ENCODE results near the gene CDK3. TPM values are rescaled to one million over a fixed set of nuclear protein-coding genes. Genes with fewer than 3 reads are reported as not detected.
A peak's percentile ranks its signal among the peaks of the same experiment; 100 is the strongest.

The CDK3 gene
- polyA plus RNA-seq, 2 of the 4 experiments (the other 2 are of a cell fraction): 5.1 to 5.5 TPM

DNA sequence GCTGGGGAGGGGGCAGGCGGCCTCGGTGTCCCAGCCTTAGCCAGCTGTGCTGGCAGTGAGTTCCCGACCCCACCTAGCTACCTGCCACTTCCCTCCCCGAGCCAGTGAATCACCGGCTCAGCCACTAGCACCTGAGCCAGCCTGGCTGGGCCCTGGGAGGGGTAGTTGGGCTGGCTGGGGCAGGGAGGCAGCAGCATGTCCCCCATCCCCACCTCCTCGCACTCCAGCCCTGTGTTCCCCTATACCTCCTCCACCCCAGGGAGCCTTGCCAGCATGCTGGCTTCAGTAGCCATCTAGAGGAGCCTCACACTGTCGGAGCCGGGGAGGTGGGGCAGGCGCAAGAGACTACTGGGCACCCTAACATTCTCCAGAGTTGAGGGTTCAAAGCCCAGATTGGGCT lies 23.7 kb downstream of the CDK3 start:
- Histone ChIP-seq H3K4me1 (peaks cover 24% of the 10 kb centered on the region), H3K27ac (no peak overlapping the region), H3K9me3 (no peaks in the 10 kb centered on the region), H3K4me3 (no peak overlapping the region), H3K4me2 (no peak overlapping the region)
- no peak for DNase-seq (ENCODE audit: low read depth in 1 of 2, low spot score in 1 of 2)
- ChIA-PET POLR2A (no interaction called here), CTCF (interaction anchor here (1.0 to 1.5 kb wide), 4 partner anchors 9 to 119 kb away, joined by 3 to 18 read pairs (median 4); no protein-coding TSS in a partner anchor)
- ATAC-seq: no peak
- 90% methylated on average over 8 of the region's 9 CpGs for WGBS (ENCODE audit: missing lambda C conversion rate)
- TF ChIP-seq CHD2 (IDR thresholded peaks at IDR 0.05; ENCODE audit: low read length, partially characterized antibody) (no peak), EHMT2 (IDR thresholded peaks at IDR 0.05; ENCODE audit: low read depth) (no peak), FOXS1 (CRISPR knock-in tag; IDR thresholded peaks at IDR 0.05) (no peak), SMC3 (IDR thresholded peaks at IDR 0.05) (no peak)
- TF ChIP-seq, protein P1, sequence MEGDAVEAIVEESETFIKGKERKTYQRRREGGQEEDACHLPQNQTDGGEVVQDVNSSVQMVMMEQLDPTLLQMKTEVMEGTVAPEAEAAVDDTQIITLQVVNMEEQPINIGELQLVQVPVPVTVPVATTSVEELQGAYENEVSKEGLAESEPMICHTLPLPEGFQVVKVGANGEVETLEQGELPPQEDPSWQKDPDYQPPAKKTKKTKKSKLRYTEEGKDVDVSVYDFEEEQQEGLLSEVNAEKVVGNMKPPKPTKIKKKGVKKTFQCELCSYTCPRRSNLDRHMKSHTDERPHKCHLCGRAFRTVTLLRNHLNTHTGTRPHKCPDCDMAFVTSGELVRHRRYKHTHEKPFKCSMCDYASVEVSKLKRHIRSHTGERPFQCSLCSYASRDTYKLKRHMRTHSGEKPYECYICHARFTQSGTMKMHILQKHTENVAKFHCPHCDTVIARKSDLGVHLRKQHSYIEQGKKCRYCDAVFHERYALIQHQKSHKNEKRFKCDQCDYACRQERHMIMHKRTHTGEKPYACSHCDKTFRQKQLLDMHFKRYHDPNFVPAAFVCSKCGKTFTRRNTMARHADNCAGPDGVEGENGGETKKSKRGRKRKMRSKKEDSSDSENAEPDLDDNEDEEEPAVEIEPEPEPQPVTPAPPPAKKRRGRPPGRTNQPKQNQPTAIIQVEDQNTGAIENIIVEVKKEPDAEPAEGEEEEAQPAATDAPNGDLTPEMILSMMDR (IDR thresholded peaks at IDR 0.05): no peak
- TF ChIP-seq, protein P2, sequence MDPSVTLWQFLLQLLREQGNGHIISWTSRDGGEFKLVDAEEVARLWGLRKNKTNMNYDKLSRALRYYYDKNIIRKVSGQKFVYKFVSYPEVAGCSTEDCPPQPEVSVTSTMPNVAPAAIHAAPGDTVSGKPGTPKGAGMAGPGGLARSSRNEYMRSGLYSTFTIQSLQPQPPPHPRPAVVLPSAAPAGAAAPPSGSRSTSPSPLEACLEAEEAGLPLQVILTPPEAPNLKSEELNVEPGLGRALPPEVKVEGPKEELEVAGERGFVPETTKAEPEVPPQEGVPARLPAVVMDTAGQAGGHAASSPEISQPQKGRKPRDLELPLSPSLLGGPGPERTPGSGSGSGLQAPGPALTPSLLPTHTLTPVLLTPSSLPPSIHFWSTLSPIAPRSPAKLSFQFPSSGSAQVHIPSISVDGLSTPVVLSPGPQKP (IDR thresholded peaks at IDR 0.05; ENCODE audit: low read depth, low read length): no peak
- FAIRE-seq: no peak

DNA sequence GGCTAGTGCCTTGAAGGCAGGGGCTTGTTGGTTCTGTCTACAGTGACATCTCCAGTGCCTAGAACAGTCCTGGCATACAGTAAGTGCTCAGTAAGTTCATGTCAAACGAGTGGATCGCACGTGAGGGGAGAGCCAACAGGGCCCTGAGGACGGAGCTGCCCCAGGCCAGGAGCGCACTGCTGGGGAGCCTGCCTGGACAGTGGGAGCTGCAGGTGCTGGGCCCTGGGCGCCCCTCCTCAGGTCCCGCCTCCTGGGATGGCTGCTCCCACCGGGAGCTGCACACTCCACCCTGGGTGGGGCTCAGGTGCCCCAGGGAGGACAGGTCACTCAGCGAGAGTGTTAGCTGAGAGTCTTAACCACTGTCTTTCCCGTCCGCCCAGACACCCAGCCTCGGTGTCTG lies 24.6 kb downstream of the CDK3 start:
- DNase-seq (ENCODE audit: low read depth in 1 of 2, low spot score in 1 of 2): no peak
- no peak for FAIRE-seq
- no peaks in the 10 kb centered on the region for H3K9me3 ChIP-seq
- H3K4me1 ChIP-seq: peaks cover 29% of the 10 kb centered on the region
- TF ChIP-seq, protein P3, sequence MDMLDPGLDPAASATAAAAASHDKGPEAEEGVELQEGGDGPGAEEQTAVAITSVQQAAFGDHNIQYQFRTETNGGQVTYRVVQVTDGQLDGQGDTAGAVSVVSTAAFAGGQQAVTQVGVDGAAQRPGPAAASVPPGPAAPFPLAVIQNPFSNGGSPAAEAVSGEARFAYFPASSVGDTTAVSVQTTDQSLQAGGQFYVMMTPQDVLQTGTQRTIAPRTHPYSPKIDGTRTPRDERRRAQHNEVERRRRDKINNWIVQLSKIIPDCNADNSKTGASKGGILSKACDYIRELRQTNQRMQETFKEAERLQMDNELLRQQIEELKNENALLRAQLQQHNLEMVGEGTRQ (IDR thresholded peaks at IDR 0.05): no peak
- TF ChIP-seq HOXB13 (CRISPR knock-in tag; IDR thresholded peaks at IDR 0.05; ENCODE audit: low read depth) (no peak), POLR2A (IDR thresholded peaks at IDR 0.05; ENCODE audit: low read length) (no peak), POLR2AphosphoS2 (conservative IDR thresholded peaks at IDR 0.05; ENCODE audit: low read length) (no peak)
- TF ChIP-seq, protein P4, sequence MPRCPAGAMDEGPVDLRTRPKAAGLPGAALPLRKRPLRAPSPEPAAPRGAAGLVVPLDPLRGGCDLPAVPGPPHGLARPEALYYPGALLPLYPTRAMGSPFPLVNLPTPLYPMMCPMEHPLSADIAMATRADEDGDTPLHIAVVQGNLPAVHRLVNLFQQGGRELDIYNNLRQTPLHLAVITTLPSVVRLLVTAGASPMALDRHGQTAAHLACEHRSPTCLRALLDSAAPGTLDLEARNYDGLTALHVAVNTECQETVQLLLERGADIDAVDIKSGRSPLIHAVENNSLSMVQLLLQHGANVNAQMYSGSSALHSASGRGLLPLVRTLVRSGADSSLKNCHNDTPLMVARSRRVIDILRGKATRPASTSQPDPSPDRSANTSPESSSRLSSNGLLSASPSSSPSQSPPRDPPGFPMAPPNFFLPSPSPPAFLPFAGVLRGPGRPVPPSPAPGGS (IDR thresholded peaks at IDR 0.05): no peak
- POLR2A ChIA-PET: no interaction called here
- WGBS (ENCODE audit: missing lambda C conversion rate): 90% methylated on average over 12 of the region's 12 CpGs
- H3K4me3 ChIP-seq: no peak overlapping the region
- H3K4me2 ChIP-seq: no peak overlapping the region
- CTCF ChIA-PET: interaction anchor here (0.8 to 23.8 kb wide), 5 partner anchors 12 to 254 kb away, joined by 3 to 357 read pairs (median 4); no protein-coding TSS in a partner anchor
- no peak overlapping the region for H3K27ac ChIP-seq
- ATAC-seq: no peak

DNA sequence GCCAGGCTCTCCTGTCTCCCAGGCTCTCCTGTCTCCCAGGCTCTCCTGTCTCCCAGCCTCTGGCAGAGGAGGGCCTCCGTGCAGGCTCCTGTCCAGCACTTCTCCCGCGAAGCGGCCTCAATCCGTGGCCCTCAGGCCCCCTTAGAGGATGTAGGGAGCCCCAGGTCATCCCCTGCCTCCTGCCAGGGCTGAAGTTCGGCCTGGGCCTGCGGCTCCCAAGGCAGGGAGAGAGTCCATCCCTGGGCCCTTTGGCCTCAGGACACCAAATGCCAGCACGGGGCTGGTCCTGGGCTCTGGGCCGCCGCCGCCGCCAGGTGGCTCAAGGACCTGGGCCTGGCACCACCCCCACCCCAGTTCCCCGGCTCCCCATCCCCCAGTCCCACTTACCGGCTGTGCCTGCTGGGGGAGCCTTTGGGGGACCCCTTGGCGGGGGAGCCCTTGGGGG lies 26.1 kb downstream of the CDK3 start:
- H3K27ac ChIP-seq: peak overlapping the region; percentile 93
- POLR2A ChIA-PET: no interaction called here
- peak in 1 of 2 experiments; percentile 53 for DNase-seq (ENCODE audit: low read depth in 1 of 2, low spot score in 1 of 2)

More for the DNA sequence above, 26.1 kb downstream of the CDK3 start:
- no peak for FAIRE-seq
- Histone ChIP-seq H3K4me2 (peak overlapping the region; percentile 93), H3K9me3 (no peaks in the 10 kb centered on the region), H3K4me1 (peaks cover 29% of the 10 kb centered on the region), H3K4me3 (peak overlapping the region; percentile 74)
- 2% methylated on average over 10 of the region's 15 CpGs for WGBS (ENCODE audit: missing lambda C conversion rate)
- CTCF ChIA-PET: interaction anchor here (1.0 to 23.8 kb wide), 6 partner anchors 14 to 273 kb away, joined by 3 to 357 read pairs (median 4); no protein-coding TSS in a partner anchor
- peak; percentile 79 to 85 for ATAC-seq
- no peak for TF ChIP-seq NPAS2 (CRISPR knock-in tag; IDR thresholded peaks at IDR 0.05; ENCODE audit: borderline replicate concordance)
- TF ChIP-seq RNF2 (IDR thresholded peaks at IDR 0.05; ENCODE audit: borderline replicate concordance, low read depth): no peak
- no peak for TF ChIP-seq POLR2A (IDR thresholded peaks at IDR 0.05; ENCODE audit: low read length)
- TF ChIP-seq, protein P5, sequence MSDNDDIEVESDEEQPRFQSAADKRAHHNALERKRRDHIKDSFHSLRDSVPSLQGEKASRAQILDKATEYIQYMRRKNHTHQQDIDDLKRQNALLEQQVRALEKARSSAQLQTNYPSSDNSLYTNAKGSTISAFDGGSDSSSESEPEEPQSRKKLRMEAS (IDR thresholded peaks at IDR 0.05): 0 out of 2 replicates have a peak, but pooled peaks have one; percentile 5
- TF ChIP-seq EHMT2 (IDR thresholded peaks at IDR 0.05; ENCODE audit: low read depth): no peak
- TF ChIP-seq, protein P6, sequence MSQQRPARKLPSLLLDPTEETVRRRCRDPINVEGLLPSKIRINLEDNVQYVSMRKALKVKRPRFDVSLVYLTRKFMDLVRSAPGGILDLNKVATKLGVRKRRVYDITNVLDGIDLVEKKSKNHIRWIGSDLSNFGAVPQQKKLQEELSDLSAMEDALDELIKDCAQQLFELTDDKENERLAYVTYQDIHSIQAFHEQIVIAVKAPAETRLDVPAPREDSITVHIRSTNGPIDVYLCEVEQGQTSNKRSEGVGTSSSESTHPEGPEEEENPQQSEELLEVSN (IDR thresholded peaks at IDR 0.05; ENCODE audit: borderline replicate concordance, low read depth): 0 out of 2 replicates have a peak, but pooled peaks have one; percentile 14
- TF ChIP-seq SMC3 (IDR thresholded peaks at IDR 0.05): peak; percentile 63
- TF ChIP-seq RAD21 (conservative IDR thresholded peaks at IDR 0.05 in 1 of 2, IDR thresholded peaks at IDR 0.05 in 1 of 2): peak in 1 of 2 experiments; percentile 31; a peak in 1 of 5 replicates
- TF ChIP-seq, protein P1 (IDR thresholded peaks at IDR 0.05): peak; percentile 42

All from A549 (cell line).